RPMI8226 (cell line): Measurements from ENCODE around the gene CERKL.

ENCODE experiments used
- DNase-seq: peaks from one replicate; pipeline ENCODE4 v3.0.0-alpha.2; 2015

Gene CERKL

DNA sequence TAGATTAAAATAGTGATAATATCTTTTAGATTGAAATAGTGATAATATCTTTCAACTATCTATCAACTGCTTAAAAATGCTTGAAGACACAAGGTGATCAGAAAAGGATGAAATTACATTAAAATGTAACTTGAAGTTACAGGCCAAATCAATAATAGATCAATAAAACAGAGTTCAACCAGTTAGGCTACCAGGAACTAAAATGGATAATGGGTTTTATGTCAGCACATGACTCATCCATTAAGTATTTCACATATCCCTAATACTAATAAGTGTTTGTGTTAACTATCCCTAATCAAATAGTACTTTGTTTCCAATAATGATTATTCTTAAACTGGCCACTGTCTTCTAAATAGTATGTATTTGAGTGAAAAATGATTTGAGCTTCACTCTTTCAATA is 33.7 kb downstream of the CERKL start:
- no peak for DNase-seq

DNA sequence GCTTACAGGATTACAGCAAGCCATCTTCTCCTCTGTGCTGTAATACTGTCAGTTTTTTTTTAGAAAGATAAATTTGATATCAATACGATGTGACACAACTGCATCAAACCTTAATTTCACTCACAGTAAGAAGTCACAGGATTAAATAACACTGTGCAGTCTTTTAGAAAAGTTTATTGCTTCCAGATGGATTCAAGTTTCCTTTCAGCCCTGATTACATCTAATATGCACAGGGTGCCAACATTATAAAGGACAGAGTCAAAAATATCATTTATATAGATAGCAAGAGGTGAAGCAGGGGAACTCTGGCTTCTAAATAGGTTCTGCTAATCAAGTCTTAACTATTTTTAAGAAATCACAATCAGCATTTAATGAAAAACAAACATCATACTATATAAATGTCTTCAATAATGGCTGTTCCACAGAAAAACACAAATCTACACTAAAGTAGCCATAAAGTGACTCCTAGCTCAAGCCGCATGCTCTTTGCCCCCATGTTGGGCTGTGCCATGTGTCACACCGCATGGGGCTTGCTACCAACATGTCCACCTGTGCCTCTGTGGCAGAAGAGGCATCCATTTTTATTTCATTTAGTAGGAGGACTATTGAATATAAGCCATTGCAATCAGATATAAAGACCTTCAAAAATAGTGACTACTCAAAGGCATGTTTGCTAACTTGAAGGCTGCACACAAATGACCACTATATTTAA is 35.0 kb downstream of the CERKL start:
- DNase-seq: no peak

GRCh38 chr2:181619516-181619915 is 37.4 kb downstream of the CERKL start:
- no peak for DNase-seq

- no peak for DNase-seq
Measured at GRCh38 chr2:181616715-181617114, 40.2 kb downstream of the CERKL start.

DNA sequence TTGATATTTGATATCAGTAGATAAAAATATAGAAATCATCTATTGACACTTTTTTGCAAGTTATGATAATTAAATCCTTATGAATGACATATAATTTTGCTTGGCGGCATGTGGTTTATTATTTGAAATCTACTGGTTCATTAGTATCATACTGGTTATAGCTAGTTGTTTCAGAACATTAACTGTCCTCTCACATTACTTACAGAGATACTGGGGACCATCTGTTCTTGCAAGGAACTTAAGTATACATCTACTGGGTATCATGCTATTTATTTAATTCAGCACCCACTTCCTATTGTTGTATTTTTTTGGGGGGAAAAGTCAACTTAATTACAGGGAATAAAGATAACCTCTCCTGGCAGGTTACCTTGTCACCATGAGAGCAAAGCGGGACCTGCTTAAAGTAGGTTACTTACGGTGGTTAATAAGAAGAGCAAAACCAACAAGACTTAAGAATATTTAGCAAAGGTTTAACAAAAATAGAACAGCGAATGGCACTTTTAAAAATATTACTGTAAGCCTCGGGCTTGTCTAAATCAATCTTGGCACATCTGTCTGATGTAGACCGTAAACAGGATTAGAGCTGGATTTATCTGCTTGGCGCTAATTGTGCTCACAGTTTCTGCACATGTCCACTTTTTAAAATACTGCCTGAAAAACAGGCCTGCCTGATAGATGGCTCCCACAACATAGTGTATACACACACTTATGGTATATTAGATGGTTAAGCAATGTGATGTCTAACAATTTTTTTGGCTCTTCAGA is 41.8 kb downstream of the CERKL start:
- DNase-seq: no peak

GRCh38 chr2:181613241-181613640 is 43.7 kb downstream of the CERKL start:
- no peak for DNase-seq

DNA sequence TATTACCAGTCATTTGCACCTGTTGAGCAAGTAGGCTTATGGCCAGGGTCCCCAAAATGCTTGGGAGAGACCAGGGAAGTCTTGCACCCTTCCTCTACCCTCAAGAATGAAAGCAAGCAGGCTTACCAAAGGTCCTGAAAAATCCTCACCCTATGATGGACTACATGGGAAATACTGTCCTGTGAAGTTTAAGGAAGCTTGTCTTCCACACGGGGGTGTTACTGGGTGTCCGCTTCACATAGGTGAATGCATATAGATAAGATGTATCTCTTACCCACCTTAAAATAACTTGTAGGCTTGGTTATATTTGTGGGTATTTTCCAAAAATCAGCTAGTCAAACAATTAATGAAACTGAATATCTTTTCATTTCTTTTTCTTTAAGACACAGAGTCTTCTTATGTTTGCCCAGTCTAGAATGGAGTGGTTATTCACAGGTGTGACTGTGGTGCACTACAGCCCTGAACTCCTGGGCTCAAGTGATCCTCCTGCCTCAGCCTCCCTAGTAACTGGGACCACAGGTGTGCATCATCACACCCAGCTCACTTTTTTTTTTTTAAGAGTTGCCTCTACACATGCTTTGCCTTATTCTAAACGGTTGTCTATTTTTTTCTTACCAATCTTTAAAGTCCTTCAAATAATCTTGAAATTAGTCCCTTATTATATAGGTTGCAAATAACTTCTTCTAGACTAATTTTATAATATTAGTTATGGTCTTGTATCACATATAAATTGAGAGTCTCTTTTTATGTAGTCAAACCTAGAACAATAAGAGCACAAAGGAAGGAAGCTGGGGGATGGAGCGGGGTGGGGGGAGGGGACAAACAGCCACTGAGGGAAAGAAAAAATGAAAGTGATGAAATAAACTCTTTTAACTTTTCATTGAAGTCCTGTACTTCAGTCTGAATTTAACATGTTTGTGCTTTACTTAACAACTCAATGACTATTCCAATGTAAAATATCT is 49.0 kb downstream of the CERKL start:
- no peak for DNase-seq

DNA sequence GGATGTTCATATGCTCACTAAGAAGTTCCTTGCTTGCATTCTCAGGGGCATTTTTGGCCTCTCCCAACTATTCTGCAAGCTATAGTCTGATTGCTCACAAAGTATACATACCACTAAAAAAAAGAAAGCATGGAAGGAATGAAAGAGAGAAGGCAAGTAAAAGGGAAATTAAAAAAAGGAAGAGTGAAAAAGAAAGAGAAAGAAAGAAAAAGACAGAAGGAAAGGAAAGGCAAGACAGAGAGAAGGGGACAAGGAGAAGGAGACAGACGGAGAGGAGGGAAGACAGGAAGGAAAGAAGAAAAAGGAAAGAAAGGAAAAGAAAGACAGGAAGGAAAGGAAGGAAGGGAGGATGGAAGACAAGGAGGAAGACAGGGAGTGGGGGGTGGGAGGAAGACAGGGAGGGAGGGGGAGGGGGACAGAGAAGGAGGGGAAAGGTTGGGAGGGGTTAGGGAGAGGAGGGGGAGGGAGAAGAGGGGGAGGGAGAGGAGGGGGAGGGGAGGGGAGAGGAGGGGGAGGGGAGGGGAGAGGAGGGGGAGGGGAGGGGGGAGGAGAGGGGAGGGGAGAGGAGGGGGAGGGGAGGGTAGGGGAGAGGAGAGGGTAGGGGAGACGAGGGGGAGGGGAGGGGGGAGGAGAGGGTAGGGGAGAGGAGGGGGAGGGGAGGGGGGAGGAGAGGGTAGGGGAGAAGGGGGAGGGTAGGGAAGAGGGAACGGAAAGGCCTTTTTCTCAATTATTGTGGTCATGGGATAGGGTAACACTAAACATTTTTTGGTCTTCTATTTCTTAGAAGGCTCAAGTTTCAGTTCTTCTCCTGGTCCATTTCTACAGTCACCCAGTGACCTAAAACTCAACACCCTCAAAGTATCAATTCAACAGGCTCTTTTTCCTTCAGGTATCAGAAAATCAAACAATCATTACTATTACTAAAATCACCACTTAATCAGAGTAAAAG is 50.7 kb downstream of the CERKL start:
- DNase-seq: no peak

DNA sequence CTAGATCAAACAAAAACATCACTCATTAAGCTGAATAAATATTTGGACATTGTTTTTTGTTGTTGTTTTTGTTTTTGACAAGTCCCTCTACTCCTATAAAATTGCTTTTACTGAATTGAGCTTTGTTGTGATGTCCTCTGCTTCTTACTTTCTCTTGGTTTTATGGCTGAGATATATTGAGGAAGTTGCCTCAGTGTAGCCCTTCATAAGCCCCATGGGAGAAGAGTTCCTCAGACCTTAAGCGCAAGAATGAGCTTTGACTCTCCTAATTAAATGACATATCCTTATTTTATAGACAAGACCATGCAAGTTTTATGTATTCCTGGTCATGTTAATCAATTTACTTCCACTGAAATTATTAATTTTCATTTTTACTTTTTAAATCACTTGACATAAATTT is 54.9 kb downstream of the CERKL start:
- DNase-seq: no peak

DNA sequence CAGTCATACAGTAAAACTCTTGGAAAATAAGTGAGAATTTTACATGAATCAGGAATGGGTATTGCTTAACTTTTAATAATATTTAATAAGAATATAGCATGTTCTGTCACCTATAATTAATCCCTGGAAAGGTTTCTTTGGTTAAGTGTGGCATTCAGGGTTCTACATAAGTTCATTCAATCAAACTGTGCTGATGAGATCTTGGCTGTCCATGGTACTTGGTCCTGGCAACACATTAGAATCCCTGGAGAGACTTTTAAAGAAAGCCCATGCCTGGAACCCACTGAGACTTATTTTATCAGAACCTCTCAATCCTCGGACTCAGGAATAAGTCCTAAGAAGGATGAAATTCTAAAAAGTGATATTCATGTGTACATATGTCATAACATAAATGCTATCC is 60.3 kb downstream of the CERKL start:
- DNase-seq: no peak

DNA sequence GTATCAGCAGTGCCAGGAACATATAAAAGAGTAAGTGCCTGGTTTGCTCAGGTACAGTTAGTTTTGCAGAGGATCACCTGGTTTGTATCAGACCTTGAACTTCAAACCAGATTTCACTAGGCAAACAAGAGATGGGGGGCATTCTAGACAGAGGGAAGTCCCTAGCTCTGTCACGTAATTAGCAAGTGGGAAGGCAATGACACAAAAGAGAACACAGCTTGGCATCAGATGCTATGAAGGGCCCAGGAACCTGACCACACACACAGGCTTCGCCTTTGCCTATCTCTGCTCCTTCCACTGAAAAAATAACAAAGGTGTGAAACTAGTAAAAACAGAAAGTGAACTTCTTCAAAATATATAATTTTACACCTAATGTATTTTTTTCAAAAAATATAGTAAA is 62.6 kb downstream of the CERKL start:
- DNase-seq: no peak

DNA sequence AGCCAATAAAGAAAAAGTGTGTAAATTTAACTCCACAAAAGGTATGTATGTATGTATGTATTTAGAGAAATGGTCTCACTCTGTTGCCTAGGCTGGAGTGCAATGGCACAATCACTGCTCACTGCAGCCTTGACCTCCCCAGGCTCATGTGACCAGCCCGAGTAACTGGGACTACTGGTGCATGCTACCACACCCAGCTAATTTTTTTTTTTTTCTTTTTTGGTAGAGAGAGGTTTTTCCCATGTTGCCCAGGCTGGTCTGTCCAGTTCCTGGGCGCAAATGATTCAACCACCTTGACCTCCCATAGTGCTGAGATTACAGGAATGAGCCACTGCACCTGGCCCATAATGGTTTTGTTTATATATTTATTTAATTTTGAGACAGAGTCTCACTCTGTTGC is 67.1 kb downstream of the CERKL start:
- DNase-seq: no peak

GRCh38 chr2:181588546-181588945 is 68.4 kb downstream of the CERKL start:
- no peak for DNase-seq

DNA sequence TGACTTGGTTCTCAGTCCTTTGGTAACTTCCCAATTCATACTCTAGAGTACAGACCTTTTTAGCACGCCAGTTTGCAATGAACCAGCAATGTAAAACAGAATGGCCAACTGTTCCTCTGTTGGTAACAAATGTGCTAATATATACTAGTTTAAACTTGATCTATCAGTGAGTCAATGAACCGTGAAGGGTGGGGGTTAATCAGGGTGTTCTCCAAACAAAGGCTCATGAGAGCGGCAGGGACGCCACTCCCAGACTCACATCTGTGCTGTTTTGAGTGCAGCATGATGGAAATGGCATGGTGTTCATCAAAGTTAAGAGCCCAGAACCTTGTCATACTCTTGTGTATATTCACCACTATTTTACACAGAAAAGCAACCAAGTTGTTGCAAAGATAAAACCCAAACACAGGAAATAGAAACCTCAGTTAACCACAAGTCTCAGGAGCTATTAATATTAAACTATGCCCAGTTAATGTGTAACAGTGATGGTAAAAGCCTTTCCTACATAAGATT is 70.3 kb downstream of the CERKL start:
- no peak for DNase-seq

GRCh38 chr2:181585732-181586131 is 71.2 kb downstream of the CERKL start:
- DNase-seq: no peak

- DNase-seq: no peak
Measured at GRCh38 chr2:181581534-181581933, 75.4 kb downstream of the CERKL start.

- no peak for DNase-seq
Measured at GRCh38 chr2:181578829-181579228, 78.1 kb downstream of the CERKL start.

DNA sequence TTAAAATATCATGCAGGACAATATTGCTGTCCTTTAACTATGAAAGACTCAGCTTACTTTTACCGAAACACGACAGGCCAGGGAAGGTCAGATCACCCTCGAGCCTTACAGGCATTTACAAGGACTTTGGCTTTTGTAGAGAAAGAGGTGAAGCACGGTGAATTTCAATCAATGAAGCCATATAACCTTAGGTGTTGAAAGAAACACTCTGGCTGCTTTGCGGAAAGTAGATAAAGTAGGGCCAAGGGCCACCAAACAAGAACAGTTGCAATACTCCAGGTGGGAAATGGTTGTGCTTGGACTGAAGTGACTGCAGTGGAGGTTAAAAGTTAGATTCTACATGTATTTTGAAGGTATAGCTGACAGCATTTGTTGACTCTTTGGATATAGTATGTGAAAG is 80.5 kb downstream of the CERKL start:
- DNase-seq: no peak

- no peak for DNase-seq
Measured at GRCh38 chr2:181575650-181576025, 81.3 kb downstream of the CERKL start.

- DNase-seq: no peak
Measured at GRCh38 chr2:181575024-181575649, 81.8 kb downstream of the CERKL start.

GRCh38 chr2:181574321-181574720 is 82.6 kb downstream of the CERKL start:
- DNase-seq: no peak
